ENCODE data around the gene ALDH1B1.

The ALDH1B1 gene

GRCh38 chr9:38345851-38346755, 46.4 kb upstream of the ALDH1B1 start:
- Histone ChIP-seq H3K27me3 (ENCODE audit: control insufficient read depth, insufficient read depth, low read length) (no peaks in the 10 kb centered on the region), H3K27ac (no peak overlapping the region), H3K36me3 (ENCODE audit: control insufficient read depth, insufficient read depth, low read length) (no peaks in the 10 kb centered on the region), H2AFZ (no peak overlapping the region), H3K4me2 (ENCODE audit: low read length) (no peak overlapping the region), H3K79me2 (no peaks in the 10 kb centered on the region), H3K9ac (no peak overlapping the region), H3K4me1 (no peaks in the 10 kb centered on the region), H3K9me3 (ENCODE audit: control insufficient read depth, low read length) (no peaks in the 10 kb centered on the region), H3K4me3 (ENCODE audit: low read depth, low read length) (no peak overlapping the region)
- TF ChIP-seq CTCF (IDR thresholded peaks at IDR 0.05), result no peak

GRCh38 chr9:38346811-38347210, 45.7 kb upstream of the ALDH1B1 start:
- TF ChIP-seq CTCF (IDR thresholded peaks at IDR 0.05), result no peak
- H3K36me3 ChIP-seq (ENCODE audit: control insufficient read depth, insufficient read depth, low read length), result no peaks in the 10 kb centered on the region
- no peak overlapping the region for H3K9ac ChIP-seq
- no peak overlapping the region for H3K4me2 ChIP-seq (ENCODE audit: low read length)
- H3K4me1 ChIP-seq, result no peaks in the 10 kb centered on the region
- H3K27me3 ChIP-seq (ENCODE audit: control insufficient read depth, insufficient read depth, low read length), result no peaks in the 10 kb centered on the region
- no peak overlapping the region for H3K4me3 ChIP-seq (ENCODE audit: low read depth, low read length)
- H2AFZ ChIP-seq, result no peak overlapping the region
- H3K27ac ChIP-seq, result no peak overlapping the region
- H3K79me2 ChIP-seq, result no peaks in the 10 kb centered on the region
- no peaks in the 10 kb centered on the region for H3K9me3 ChIP-seq (ENCODE audit: control insufficient read depth, low read length)

GRCh38 chr9:38347271-38347671, 45.2 kb upstream of the ALDH1B1 start:
- Histone ChIP-seq H3K36me3 (ENCODE audit: control insufficient read depth, insufficient read depth, low read length) (no peaks in the 10 kb centered on the region), H3K4me1 (no peaks in the 10 kb centered on the region), H3K4me3 (ENCODE audit: low read depth, low read length) (no peak overlapping the region), H2AFZ (no peak overlapping the region), H3K9ac (no peak overlapping the region), H3K4me2 (ENCODE audit: low read length) (no peak overlapping the region), H3K9me3 (ENCODE audit: control insufficient read depth, low read length) (no peaks in the 10 kb centered on the region), H3K27ac (no peak overlapping the region), H3K27me3 (ENCODE audit: control insufficient read depth, insufficient read depth, low read length) (no peaks in the 10 kb centered on the region), H3K79me2 (no peaks in the 10 kb centered on the region)
- no peak for TF ChIP-seq CTCF (IDR thresholded peaks at IDR 0.05)

GRCh38 chr9:38347946-38348345, 44.6 kb upstream of the ALDH1B1 start:
- Histone ChIP-seq H3K36me3 (ENCODE audit: control insufficient read depth, insufficient read depth, low read length) (no peaks in the 10 kb centered on the region), H3K9me3 (ENCODE audit: control insufficient read depth, low read length) (no peaks in the 10 kb centered on the region), H3K4me2 (ENCODE audit: low read length) (no peak overlapping the region), H3K27ac (no peak overlapping the region), H3K4me1 (no peaks in the 10 kb centered on the region), H2AFZ (no peak overlapping the region), H3K9ac (no peak overlapping the region), H3K27me3 (ENCODE audit: control insufficient read depth, insufficient read depth, low read length) (no peaks in the 10 kb centered on the region), H3K79me2 (no peaks in the 10 kb centered on the region), H3K4me3 (ENCODE audit: low read depth, low read length) (no peak overlapping the region)
- no peak for TF ChIP-seq CTCF (IDR thresholded peaks at IDR 0.05)

GRCh38 chr9:38350529-38350928, 42.0 kb upstream of the ALDH1B1 start:
- no peak overlapping the region for H3K27ac ChIP-seq
- H2AFZ ChIP-seq, result no peak overlapping the region
- TF ChIP-seq CTCF (IDR thresholded peaks at IDR 0.05), result no peak
- H3K79me2 ChIP-seq, result no peaks in the 10 kb centered on the region
- no peaks in the 10 kb centered on the region for H3K9me3 ChIP-seq (ENCODE audit: control insufficient read depth, low read length)
- H3K9ac ChIP-seq, result no peak overlapping the region
- H3K36me3 ChIP-seq (ENCODE audit: control insufficient read depth, insufficient read depth, low read length), result no peaks in the 10 kb centered on the region
- no peak overlapping the region for H3K4me2 ChIP-seq (ENCODE audit: low read length)
- H3K4me1 ChIP-seq, result no peaks in the 10 kb centered on the region
- no peak overlapping the region for H3K4me3 ChIP-seq (ENCODE audit: low read depth, low read length)
- no peaks in the 10 kb centered on the region for H3K27me3 ChIP-seq (ENCODE audit: control insufficient read depth, insufficient read depth, low read length)

All from parathyroid adenoma (tissue), 2 donors.